Endodermal cell (in vitro differentiated cells): Measurements from ENCODE around the gene NMU. TPM values are rescaled to one million over a fixed set of nuclear protein-coding genes. Genes with fewer than 3 reads are reported as not detected.
A peak's percentile ranks its signal among the peaks of the same experiment; 100 is the strongest.

ENCODE experiments used
- DNase-seq: peaks from one replicate; pipeline ENCODE4 v3.0.0-alpha.2; 2017
- H3K27ac ChIP-seq: 2 replicates; pipeline ENCODE4 v1.5.1; 2013; ENCODE audit warnings: mild to moderate bottlenecking, low read depth, low read length, moderate library complexity
- H3K27me3 ChIP-seq: 2 replicates; pipeline ENCODE4 v1.6.1; 2013; ENCODE audit warnings: mild to moderate bottlenecking, low read length, moderate library complexity; ENCODE audit not compliant: insufficient read depth, control insufficient read depth, poor library complexity, severe bottlenecking
- H3K36me3 ChIP-seq: 2 replicates; pipeline ENCODE4 v1.7.0; 2013; ENCODE audit warnings: mild to moderate bottlenecking, low read length, moderate library complexity; ENCODE audit not compliant: control insufficient read depth, insufficient read depth
- H3K4me1 ChIP-seq: one replicate; pipeline ENCODE4 v1.7.0; 2013; ENCODE audit warnings: low read length; ENCODE audit not compliant: control insufficient read depth, insufficient read depth
- H3K4me3 ChIP-seq: 2 replicates; pipeline ENCODE4 v1.5.1; 2013; ENCODE audit warnings: mild to moderate bottlenecking, low read length, moderate library complexity
- H3K9ac ChIP-seq: 2 replicates; pipeline ENCODE4 v1.6.1; 2013; ENCODE audit warnings: mild to moderate bottlenecking, low read length, moderate library complexity; ENCODE audit not compliant: poor library complexity, severe bottlenecking; ENCODE audit errors: extremely low read depth
- H3K9me3 ChIP-seq: 2 replicates; pipeline ENCODE4 v1.6.1; 2013; ENCODE audit warnings: mild to moderate bottlenecking, low read length, moderate library complexity; ENCODE audit not compliant: control insufficient read depth
- H3K27ac Mint-ChIP-seq: 2 replicates; pipeline ENCODE4 v1.8.0; 2020; ENCODE audit warnings: mixed read lengths
- H3K27me3 Mint-ChIP-seq: 2 replicates; pipeline ENCODE4 v1.8.0; 2021; ENCODE audit warnings: mild to moderate bottlenecking, mixed read lengths; ENCODE audit not compliant: insufficient read depth
- H3K36me3 Mint-ChIP-seq: 2 replicates; pipeline ENCODE4 v1.8.0; 2020; ENCODE audit warnings: low read depth, mixed read lengths
- H3K4me1 Mint-ChIP-seq: 2 replicates; pipeline ENCODE4 v1.8.0; 2020; ENCODE audit warnings: mixed read lengths
- H3K4me3 Mint-ChIP-seq: 2 replicates; pipeline ENCODE4 v1.8.0; 2020; ENCODE audit warnings: mild to moderate bottlenecking, moderate library complexity, mixed read lengths
- H3K9me3 Mint-ChIP-seq: 2 replicates; pipeline ENCODE4 v1.8.0; 2020; ENCODE audit warnings: mild to moderate bottlenecking, mixed read lengths
- CTCF ChIP-seq: fragments of 200-600 bp; sonication (generic); conservative IDR thresholded peaks from 2 replicates; pipeline ENCODE4 v1.5.0; 2021; ENCODE audit warnings: antibody characterized with exemption, mild to moderate bottlenecking
- WGBS, 2 experiments: methylation state at CpG; one replicate each; pipeline versions ENCODE4 v1.1.5 to v1.1.7; 2013; ENCODE audit warnings: missing lambda C conversion rate in 2 of 2, mixed read lengths in 1 of 2; ENCODE audit not compliant: insufficient coverage in 1 of 2, insufficient read length in 1 of 2; 5-methylcytosine and 5-hydroxymethylcytosine counted together
- total RNA-seq, 2 donors: library from RNA; stranded (reverse); fragmentation: NEBNext Ultra II Directional in 1 of 2; extraction: Animal tissue kit (Norgen Biotek cat#: 25700) in 1 of 2; gene quantifications; 2 replicates in 1 of 2; 3 replicates in 1 of 2; pipeline ENCODE4 v1.2.1, GENCODE V29; 2021

The NMU gene
- total RNA-seq, 2 donors from 2014 or later: 9.6 to 17.2 TPM

DNA sequence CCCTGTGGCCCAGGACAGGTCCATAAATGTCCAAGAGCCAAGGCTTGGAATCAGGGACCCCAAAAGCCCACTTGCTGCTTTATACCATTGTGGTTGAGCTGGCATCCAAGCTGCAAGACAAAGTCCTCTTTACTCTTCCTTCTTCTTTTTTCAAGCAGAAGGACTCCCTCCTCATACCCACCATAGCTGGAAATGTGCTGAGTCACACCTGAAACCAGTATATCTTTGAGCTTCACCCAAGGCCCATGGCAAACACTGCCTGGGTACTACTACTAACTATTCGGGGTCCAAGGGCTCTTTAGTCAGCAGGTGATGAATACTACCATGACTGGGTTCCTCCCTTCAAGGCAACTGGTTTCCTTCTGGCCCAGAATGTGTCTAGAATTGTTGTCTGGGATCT lies 37.3 kb upstream of the NMU start:
- Mint-ChIP-seq H3K27ac (no peak overlapping the region), H3K27me3 (no peaks in the 10 kb centered on the region), H3K36me3 (no peaks in the 10 kb centered on the region), H3K4me1 (peaks cover 30% of the 10 kb centered on the region), H3K9me3 (peaks cover 14% of the 10 kb centered on the region), H3K4me3 (no peak overlapping the region)
- no peak for TF ChIP-seq CTCF
- Histone ChIP-seq H3K9me3 (peaks cover 12% of the 10 kb centered on the region), H3K27me3 (no peaks in the 10 kb centered on the region), H3K36me3 (no peaks in the 10 kb centered on the region), H3K9ac (no peak overlapping the region), H3K4me1 (peaks cover 12% of the 10 kb centered on the region), H3K4me3 (peak overlapping the region; percentile 31), H3K27ac (no peak overlapping the region)
- WGBS, 2 experiments: 84 to 100% methylated on average over 1 of the region's 1 CpG
- DNase-seq: no peak

GRCh38 chr4:55671667-55672066 lies 35.6 kb upstream of the NMU start:
- peaks cover 12% of the 10 kb centered on the region for H3K4me1 ChIP-seq
- Mint-ChIP-seq H3K9me3 (peaks cover 14% of the 10 kb centered on the region), H3K27ac (no peak overlapping the region), H3K27me3 (no peaks in the 10 kb centered on the region), H3K4me3 (no peak overlapping the region), H3K36me3 (no peaks in the 10 kb centered on the region), H3K4me1 (peaks cover 24% of the 10 kb centered on the region)
- no peaks in the 10 kb centered on the region for H3K27me3 ChIP-seq
- peaks cover 12% of the 10 kb centered on the region for H3K9me3 ChIP-seq
- no peak overlapping the region for H3K9ac ChIP-seq
- no peak overlapping the region for H3K4me3 ChIP-seq
- H3K27ac ChIP-seq: no peak overlapping the region
- H3K36me3 ChIP-seq: no peaks in the 10 kb centered on the region
- no peak for TF ChIP-seq CTCF
- no peak for DNase-seq

DNA sequence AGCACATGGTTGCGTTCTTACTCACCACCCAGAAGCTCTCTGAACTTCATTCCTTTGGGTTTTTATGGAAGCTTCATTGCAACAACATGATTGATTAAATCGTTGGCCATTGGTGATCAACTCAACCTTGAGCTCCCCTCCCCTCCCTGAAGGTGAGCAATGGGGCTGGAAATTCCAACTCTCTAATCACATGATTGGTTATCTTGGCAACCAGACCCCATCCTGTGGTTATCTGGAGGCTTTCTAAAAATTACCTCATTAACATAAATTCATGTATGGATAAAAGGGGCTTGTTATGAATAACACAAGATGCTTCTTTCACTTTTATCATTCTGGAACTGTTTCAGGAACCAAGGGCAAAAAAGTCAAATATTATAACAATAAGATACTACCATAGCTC lies 34.6 kb upstream of the NMU start:
- Histone ChIP-seq H3K4me3 (no peak overlapping the region), H3K9me3 (peaks cover 12% of the 10 kb centered on the region), H3K36me3 (no peaks in the 10 kb centered on the region), H3K9ac (no peak overlapping the region), H3K27me3 (no peaks in the 10 kb centered on the region), H3K27ac (no peak overlapping the region), H3K4me1 (peaks cover 9% of the 10 kb centered on the region)
- H3K27ac Mint-ChIP-seq: no peak overlapping the region
- H3K4me3 Mint-ChIP-seq: no peak overlapping the region
- TF ChIP-seq CTCF: no peak
- H3K36me3 Mint-ChIP-seq: no peaks in the 10 kb centered on the region
- WGBS, 2 experiments: 93% methylated on average over 2 of the region's 2 CpGs
- H3K9me3 Mint-ChIP-seq: peaks cover 14% of the 10 kb centered on the region
- H3K27me3 Mint-ChIP-seq: no peaks in the 10 kb centered on the region
- no peak for DNase-seq
- peaks cover 14% of the 10 kb centered on the region for H3K4me1 Mint-ChIP-seq
